Adrenal gland (tissue), 12 donors: ENCODE measurements around the gene HEMK1. TPM values are rescaled to one million over a fixed set of nuclear protein-coding genes. Genes with fewer than 3 reads are reported as not detected.

Experiments used
- DNase-seq, 7 donors: peaks; one replicate each; pipeline ENCODE4 v3.0.0-alpha.2; 2019 to 2020
- H3K27ac ChIP-seq, 5 donors: fragments of 200-600 bp; sonication (generic) in 4 of 5; 1 replicate in 3 of 5; 2 replicates in 2 of 5; pipeline versions ENCODE4 v1.5.1 to v1.8.0; 2016 to 2020; ENCODE audit warnings: mild to moderate bottlenecking in 1 of 5
- H3K27me3 ChIP-seq: fragments of 200-600 bp; 2 replicates; pipeline ENCODE4 v1.8.0; 2021
- H3K36me3 ChIP-seq, 2 donors: fragments of 200-600 bp; replicated peaks in 1 of 2; 1 replicate in 1 of 2; 2 replicates in 1 of 2; pipeline versions ENCODE4 v1.5.1 to v1.8.0; 2018 to 2022
- H3K4me1 ChIP-seq, 2 donors: fragments of 200-600 bp; replicated peaks in 1 of 2; 1 replicate in 1 of 2; 2 replicates in 1 of 2; pipeline versions ENCODE4 v1.5.1 to v1.8.0; 2018 to 2021
- H3K4me3 ChIP-seq, 4 donors: fragments of 200-600 bp; sonication (generic) in 3 of 4; one replicate each; pipeline ENCODE4 v1.5.1; 2016 to 2018
- H3K9me3 ChIP-seq, 3 donors: fragments of 200-600 bp; sonication (generic) in 1 of 3; replicated peaks in 1 of 3; 1 replicate in 2 of 3; 2 replicates in 1 of 3; pipeline versions ENCODE4 v1.5.1 to v1.8.0; 2016 to 2021
- POLR2A ChIP-seq, 2 donors: fragments of 450-650 bp; IDR thresholded peaks; one replicate each; pipeline ENCODE4 v1.6.1; 2017; ENCODE audit warnings: antibody characterized with exemption in 2 of 2, mild to moderate bottlenecking in 2 of 2, moderate library complexity in 1 of 2
- WGBS, 4 donors: extraction: QIAGEN DNeasy Blood & Tissue Kit in 2 of 4; methylation state at CpG; one replicate each; pipeline versions ENCODE4 v1.1.5 to v1.1.7; 2013 to 2017; 5-methylcytosine and 5-hydroxymethylcytosine counted together
- intact Hi-C, 2 donors: fragments of 100-400 bp; cut with DNase I; formaldehyde crosslinking; loops; one replicate each; pipeline versions ENCODE4 v1.14.1 to v1.15.0; 2022 to 2023
- polyA plus RNA-seq, 3 donors: library from polyadenylated mRNA; stranded (reverse); fragments of 200-250 nt in 2 of 3; fragments of 350-450 nt in 1 of 3; fragmentation: Illumina TruSeq in 1 of 3; extraction: RNeasy Lipid Tissue Mini Kit (QIAGEN cat#74804) in 1 of 3; gene quantifications; one replicate each; pipeline ENCODE4 v1.2.3, GENCODE V29; 2013 to 2014
- total RNA-seq, 9 donors: library from RNA; depleted of rRNA in 4 of 9; stranded (reverse); fragments of >200 nt in 4 of 9; fragments of 120-200 nt in 1 of 9; fragmentation: NEBNext Ultra II Directional in 1 of 9; extraction: Animal tissue kit (Norgen Biotek cat#: 25700) in 1 of 9; gene quantifications; one replicate each; pipeline versions ENCODE4 v1.1.0 to v1.2.4, GENCODE V29; 2013 to 2023
- TF ChIP-seq, protein P1 (sequence below), 6 experiments: fragments of 450-650 bp in 4 of 6; fragments of 200-600 bp in 2 of 6; sonication (generic) in 1 of 6; IDR thresholded peaks; 1 replicate in 5 of 6; 2 replicates in 1 of 6; pipeline versions ENCODE4 v1.5.1 to v1.8.0; 2016 to 2021; ENCODE audit warnings: antibody characterized with exemption in 6 of 6, mild to moderate bottlenecking in 2 of 6, moderate library complexity in 1 of 6
- donor health status: healthy with polysubstance abuse.
- donor health status: Bipolar disorder and iron deficiency.
- donor health status: DM: yes; HTN: yes; CAD: no.
- donor health status: DM: no; HTN: no; CAD: no.
- donor health status: DM: no; HTN: no; CAD: no.
- donor health status: DM: yes; HTN: yes; CAD: no.

The HEMK1 gene
- total and polyA plus RNA-seq, 12 donors = 9.1 to 46.4 (median 19.0) TPM

GRCh38 chr3:50632450-50632849 is 63.1 kb downstream of the HEMK1 start:
- intact Hi-C loops = no loop called here

GRCh38 chr3:50633230-50633790 is 64.0 kb downstream of the HEMK1 start:
- Histone ChIP-seq H3K4me3 (no peak overlapping the region), H3K4me1 (peaks cover 0 to 17% of the 10 kb centered on the region in 2 donors), H3K36me3 (no peaks in the 10 kb centered on the region), H3K27ac (no peak overlapping the region), H3K27me3 (no peaks in the 10 kb centered on the region), H3K9me3 (no peaks in the 10 kb centered on the region)
- TF ChIP-seq POLR2A (IDR thresholded peaks at IDR 0.05) = no peak
- TF ChIP-seq, protein P1, sequence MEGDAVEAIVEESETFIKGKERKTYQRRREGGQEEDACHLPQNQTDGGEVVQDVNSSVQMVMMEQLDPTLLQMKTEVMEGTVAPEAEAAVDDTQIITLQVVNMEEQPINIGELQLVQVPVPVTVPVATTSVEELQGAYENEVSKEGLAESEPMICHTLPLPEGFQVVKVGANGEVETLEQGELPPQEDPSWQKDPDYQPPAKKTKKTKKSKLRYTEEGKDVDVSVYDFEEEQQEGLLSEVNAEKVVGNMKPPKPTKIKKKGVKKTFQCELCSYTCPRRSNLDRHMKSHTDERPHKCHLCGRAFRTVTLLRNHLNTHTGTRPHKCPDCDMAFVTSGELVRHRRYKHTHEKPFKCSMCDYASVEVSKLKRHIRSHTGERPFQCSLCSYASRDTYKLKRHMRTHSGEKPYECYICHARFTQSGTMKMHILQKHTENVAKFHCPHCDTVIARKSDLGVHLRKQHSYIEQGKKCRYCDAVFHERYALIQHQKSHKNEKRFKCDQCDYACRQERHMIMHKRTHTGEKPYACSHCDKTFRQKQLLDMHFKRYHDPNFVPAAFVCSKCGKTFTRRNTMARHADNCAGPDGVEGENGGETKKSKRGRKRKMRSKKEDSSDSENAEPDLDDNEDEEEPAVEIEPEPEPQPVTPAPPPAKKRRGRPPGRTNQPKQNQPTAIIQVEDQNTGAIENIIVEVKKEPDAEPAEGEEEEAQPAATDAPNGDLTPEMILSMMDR (IDR thresholded peaks at IDR 0.05) = no peak
- DNase-seq = no peak
- intact Hi-C loops = no loop called here
- WGBS, 4 donors = 79 to 85% (median 81%) methylated on average over 5 of the region's 5 CpGs

More at GRCh38 chr3:50632450-50632849, 63.1 kb downstream of the HEMK1 start:
- Histone ChIP-seq H3K9me3 (no peaks in the 10 kb centered on the region), H3K4me3 (no peak overlapping the region), H3K27me3 (no peaks in the 10 kb centered on the region), H3K36me3 (no peaks in the 10 kb centered on the region), H3K4me1 (peaks cover 0 to 24% of the 10 kb centered on the region in 2 donors), H3K27ac (no peak overlapping the region)
- DNase-seq = no peak
- no peak for TF ChIP-seq POLR2A (IDR thresholded peaks at IDR 0.05)
- TF ChIP-seq, protein P1 (IDR thresholded peaks at IDR 0.05) = no peak
- 34 to 40% (median 35%) methylated on average over 5 of the region's 5 CpGs for WGBS, 4 donors

- no peaks in the 10 kb centered on the region for H3K27me3 ChIP-seq
- no peak overlapping the region for H3K27ac ChIP-seq
- no peaks in the 10 kb centered on the region for H3K9me3 ChIP-seq
- TF ChIP-seq POLR2A (IDR thresholded peaks at IDR 0.05) = no peak
- TF ChIP-seq, protein P1 (IDR thresholded peaks at IDR 0.05) = no peak
- no peaks in the 10 kb centered on the region for H3K36me3 ChIP-seq
- no peak overlapping the region for H3K4me3 ChIP-seq
- intact Hi-C loops = no loop called here
- peaks cover 0 to 17% of the 10 kb centered on the region in 2 donors for H3K4me1 ChIP-seq
- DNase-seq = no peak
Observed at GRCh38 chr3:50635066-50635465, 65.7 kb downstream of the HEMK1 start.

GRCh38 chr3:50637011-50637410 is 67.7 kb downstream of the HEMK1 start:
- H3K27ac ChIP-seq = no peak overlapping the region
- intact Hi-C loops = no loop called here
- no peak for DNase-seq
- no peak for TF ChIP-seq POLR2A (IDR thresholded peaks at IDR 0.05)
- TF ChIP-seq, protein P1 (IDR thresholded peaks at IDR 0.05) = no peak
- 88 to 96% (median 91%) methylated on average over 4 of the region's 4 CpGs for WGBS, 4 donors
- H3K4me3 ChIP-seq = no peak overlapping the region
- peaks cover 0 to 12% of the 10 kb centered on the region in 2 donors for H3K36me3 ChIP-seq
- no peaks in the 10 kb centered on the region for H3K9me3 ChIP-seq
- no peaks in the 10 kb centered on the region for H3K27me3 ChIP-seq
- peaks cover 0 to 11% of the 10 kb centered on the region in 2 donors for H3K4me1 ChIP-seq
